NB4 (cell line): Measurements from ENCODE around the gene FEM1C.

ENCODE experiments used
- CTCF ChIP-seq: IDR thresholded peaks from one replicate; pipeline ENCODE4 v1.5.1; 2012; ENCODE audit warnings: low read depth, low read length
- MYC ChIP-seq: IDR thresholded peaks from 2 replicates; pipeline ENCODE4 v1.6.1; 2011; ENCODE audit warnings: low read depth, low read length
- POLR2A ChIP-seq: IDR thresholded peaks from 2 replicates; pipeline ENCODE4 v1.6.1; 2011; ENCODE audit warnings: mild to moderate bottlenecking; ENCODE audit not compliant: insufficient read length; ENCODE audit errors: extremely low read depth

GRCh38 chr5:115520191-115520590 is 24.4 kb downstream of the FEM1C start:
- no peak for TF ChIP-seq CTCF
- TF ChIP-seq POLR2A: no peak
- TF ChIP-seq MYC: no peak
